HEK293 (cell line): ENCODE data around the gene CSAD.

ENCODE experiments used
- CTCF ChIP-seq: fragments of 450-650 bp; formaldehyde crosslinking; IDR thresholded peaks from 2 replicates; pipeline ENCODE4 v1.5.1; 2016; ENCODE audit warnings: missing biosample characterization, missing genetic modification characterization
- SCRT2 ChIP-seq: fragments of 450-650 bp; formaldehyde crosslinking; IDR thresholded peaks from 2 replicates; pipeline ENCODE4 v1.5.1; 2016; ENCODE audit warnings: missing biosample characterization, missing genetic modification characterization
- ZSCAN23 ChIP-seq: fragments of 450-650 bp; formaldehyde crosslinking; IDR thresholded peaks from 2 replicates; pipeline ENCODE4 v1.5.1; 2016; ENCODE audit warnings: missing biosample characterization, missing genetic modification characterization

- TF ChIP-seq SCRT2 (tag by site-specific recombination) (no peak), ZSCAN23 (no peak), CTCF (tag by site-specific recombination) (no peak)
Observed at GRCh38 chr12:53160000-53160399, 20.7 kb downstream of the CSAD start.
